Duodenal mucosa (tissue), 2 donors: ENCODE results near the gene ANXA1.

Experiments
- H3K27ac ChIP-seq: one replicate; pipeline ENCODE4 v1.7.0; 2013; ENCODE audit warnings: low read depth, low read length
- H3K27me3 ChIP-seq, 2 donors: one replicate each; pipeline ENCODE4 v1.7.0; 2013; ENCODE audit warnings: low read length in 2 of 2, control low read depth in 1 of 2; ENCODE audit not compliant: insufficient read depth in 2 of 2, control insufficient read depth in 1 of 2
- H3K36me3 ChIP-seq, 2 donors: one replicate each; pipeline ENCODE4 v1.7.0; 2013; ENCODE audit warnings: low read length in 2 of 2, control low read depth in 1 of 2; ENCODE audit not compliant: insufficient read depth in 2 of 2, control insufficient read depth in 1 of 2
- H3K4me1 ChIP-seq, 2 donors: one replicate each; pipeline ENCODE4 v1.7.0; 2013; ENCODE audit warnings: low read length in 2 of 2, control low read depth in 1 of 2; ENCODE audit not compliant: insufficient read depth in 2 of 2, control insufficient read depth in 1 of 2
- H3K4me3 ChIP-seq, 2 donors: one replicate each; pipeline ENCODE4 v1.7.0; 2013; ENCODE audit warnings: low read length in 2 of 2, low read depth in 1 of 2
- H3K9ac ChIP-seq, 2 donors: one replicate each; pipeline ENCODE4 v1.7.0; 2013; ENCODE audit warnings: low read length in 2 of 2, low read depth in 1 of 2
- H3K9me3 ChIP-seq, 2 donors: one replicate each; pipeline ENCODE4 v1.7.0; 2013; ENCODE audit warnings: low read length in 2 of 2, control low read depth in 1 of 2; ENCODE audit not compliant: control insufficient read depth in 1 of 2

Gene ANXA1

GRCh38 chr9:73154271-73154670 lies 2.6 kb downstream of the ANXA1 start:
- H3K9me3 ChIP-seq: no peaks in the 10 kb centered on the region
- no peaks in the 10 kb centered on the region for H3K27me3 ChIP-seq
- H3K4me3 ChIP-seq: peak overlapping the region; percentile 43 to 65
- peak overlapping the region; percentile 27 to 51 for H3K9ac ChIP-seq
- peaks cover 0 to 2% of the 10 kb centered on the region in 2 donors for H3K36me3 ChIP-seq
- H3K27ac ChIP-seq: no peak overlapping the region
- peaks cover under 1 to 16% of the 10 kb centered on the region in 2 donors for H3K4me1 ChIP-seq

GRCh38 chr9:73154722-73155121 lies 3.1 kb downstream of the ANXA1 start:
- Histone ChIP-seq H3K9me3 (no peaks in the 10 kb centered on the region), H3K27ac (no peak overlapping the region), H3K4me3 (peak overlapping the region; percentile 9 to 65), H3K4me1 (peaks cover 0 to 14% of the 10 kb centered on the region in 2 donors), H3K9ac (no peak overlapping the region), H3K36me3 (peaks cover 0 to 3% of the 10 kb centered on the region in 2 donors), H3K27me3 (no peaks in the 10 kb centered on the region)

GRCh38 chr9:73155377-73155776 lies 3.7 kb downstream of the ANXA1 start:
- peaks cover 0 to 13% of the 10 kb centered on the region in 2 donors for H3K4me1 ChIP-seq

GRCh38 chr9:73155968-73156864 lies 4.6 kb downstream of the ANXA1 start:
- Histone ChIP-seq H3K36me3 (peaks cover 3 to 8% of the 10 kb centered on the region in 2 donors), H3K9ac (no peak overlapping the region), H3K4me1 (peaks cover 0 to 10% of the 10 kb centered on the region in 2 donors), H3K27ac (no peak overlapping the region), H3K4me3 (no peak overlapping the region), H3K27me3 (no peaks in the 10 kb centered on the region), H3K9me3 (no peaks in the 10 kb centered on the region)

More at GRCh38 chr9:73155377-73155776, 3.7 kb downstream of the ANXA1 start:
- Histone ChIP-seq H3K27me3 (no peaks in the 10 kb centered on the region), H3K27ac (no peak overlapping the region), H3K4me3 (peak overlapping the region in 1 of 2 donors; percentile 5), H3K9me3 (no peaks in the 10 kb centered on the region), H3K9ac (no peak overlapping the region), H3K36me3 (peaks cover 3 to 4% of the 10 kb centered on the region in 2 donors)

DNA sequence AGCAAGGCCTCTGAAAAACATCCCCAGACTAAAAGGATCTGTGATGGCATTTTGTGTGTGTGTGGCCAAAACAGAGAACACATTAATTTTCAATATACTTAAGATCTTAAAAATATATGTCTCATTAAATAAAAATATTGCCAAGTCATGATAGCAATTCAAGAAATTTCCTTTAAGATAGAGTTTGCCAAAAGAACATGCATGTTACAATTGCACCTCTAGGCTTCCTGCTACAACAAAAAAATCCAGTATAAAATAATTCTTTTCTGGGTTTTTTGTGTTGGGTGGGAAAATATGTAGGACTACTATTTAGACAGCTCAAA lies 5.2 kb downstream of the ANXA1 start:
- Histone ChIP-seq H3K9me3 (no peaks in the 10 kb centered on the region), H3K27ac (no peak overlapping the region), H3K27me3 (no peaks in the 10 kb centered on the region), H3K36me3 (peaks cover 3 to 10% of the 10 kb centered on the region in 2 donors), H3K4me1 (peaks cover 0 to 10% of the 10 kb centered on the region in 2 donors), H3K4me3 (no peak overlapping the region), H3K9ac (no peak overlapping the region)

DNA sequence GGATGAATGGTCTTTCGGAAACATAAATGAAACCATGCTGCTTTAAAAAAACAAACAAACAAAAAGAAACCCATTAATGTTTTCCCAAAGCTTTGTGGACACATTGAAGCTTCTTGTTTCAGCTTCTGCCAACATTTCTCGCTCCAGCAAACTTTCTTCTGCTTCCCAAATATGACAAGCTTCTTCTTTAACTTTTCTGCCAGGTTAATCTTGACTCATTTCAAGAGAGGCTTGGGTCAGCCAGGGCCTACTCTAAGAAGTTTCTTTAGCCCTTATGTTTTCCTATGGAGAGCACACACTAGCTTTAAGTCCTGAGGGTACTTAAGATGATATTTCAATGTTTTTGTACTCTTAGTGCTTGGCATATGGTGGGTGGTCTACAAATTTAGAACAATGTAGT lies 6.1 kb downstream of the ANXA1 start:
- Histone ChIP-seq H3K9ac (no peak overlapping the region), H3K4me1 (peaks cover 0 to 10% of the 10 kb centered on the region in 2 donors), H3K36me3 (peaks cover 3 to 10% of the 10 kb centered on the region in 2 donors), H3K9me3 (no peaks in the 10 kb centered on the region), H3K27me3 (no peaks in the 10 kb centered on the region), H3K27ac (no peak overlapping the region), H3K4me3 (no peak overlapping the region)

- H3K4me3 ChIP-seq: no peak overlapping the region
Observed at GRCh38 chr9:73158723-73159122, 7.1 kb downstream of the ANXA1 start.

GRCh38 chr9:73160868-73161267 lies 9.2 kb downstream of the ANXA1 start:
- H3K9ac ChIP-seq: no peak overlapping the region
- no peaks in the 10 kb centered on the region for H3K9me3 ChIP-seq
- H3K36me3 ChIP-seq: peaks cover 3 to 10% of the 10 kb centered on the region in 2 donors
- peaks cover 0 to 7% of the 10 kb centered on the region in 2 donors for H3K4me1 ChIP-seq
- H3K27me3 ChIP-seq: no peaks in the 10 kb centered on the region
- no peak overlapping the region for H3K27ac ChIP-seq
- H3K4me3 ChIP-seq: no peak overlapping the region

More at GRCh38 chr9:73158723-73159122, 7.1 kb downstream of the ANXA1 start:
- Histone ChIP-seq H3K27me3 (no peaks in the 10 kb centered on the region), H3K9me3 (no peaks in the 10 kb centered on the region), H3K9ac (no peak overlapping the region), H3K27ac (no peak overlapping the region), H3K36me3 (peaks cover 3 to 10% of the 10 kb centered on the region in 2 donors), H3K4me1 (peaks cover 0 to 10% of the 10 kb centered on the region in 2 donors)

- Histone ChIP-seq H3K27me3 (no peaks in the 10 kb centered on the region), H3K27ac (no peak overlapping the region), H3K9ac (no peak overlapping the region), H3K4me1 (peaks cover 0 to 3% of the 10 kb centered on the region in 2 donors), H3K4me3 (no peak overlapping the region), H3K9me3 (no peaks in the 10 kb centered on the region), H3K36me3 (peaks cover 3 to 17% of the 10 kb centered on the region in 2 donors)
Observed at GRCh38 chr9:73162987-73163768, 11.5 kb downstream of the ANXA1 start.

DNA sequence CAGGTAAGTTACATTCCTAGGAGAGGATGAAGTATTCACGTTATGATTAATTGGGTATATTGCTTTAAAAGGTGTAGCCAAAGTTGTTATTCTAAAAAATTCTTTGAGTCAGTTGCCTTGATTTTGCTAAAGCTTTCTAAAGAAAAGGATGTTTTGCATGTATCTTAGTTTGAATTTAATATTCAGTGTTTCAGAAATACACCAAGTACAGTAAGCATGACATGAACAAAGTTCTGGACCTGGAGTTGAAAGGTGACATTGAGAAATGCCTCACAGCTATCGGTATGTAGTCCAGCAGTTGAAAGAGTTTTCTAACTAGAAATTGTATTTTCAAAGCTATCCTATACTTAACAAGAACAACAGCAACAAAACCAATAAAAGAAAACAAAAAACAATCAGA lies 14.2 kb downstream of the ANXA1 start:
- Histone ChIP-seq H3K9ac (no peak overlapping the region), H3K27ac (no peak overlapping the region), H3K9me3 (no peaks in the 10 kb centered on the region), H3K4me3 (no peak overlapping the region), H3K27me3 (no peaks in the 10 kb centered on the region), H3K36me3 (peaks cover 0 to 9% of the 10 kb centered on the region in 2 donors), H3K4me1 (peaks cover 0 to 3% of the 10 kb centered on the region in 2 donors)
